HG03521 (cell line): ENCODE results near the gene ZDHHC14.
"Not testable (repeated sequence)": the region's sequence is repeated elsewhere in the genome, so short reads cannot be mapped to it uniquely, and the experiment has no call there.

ENCODE experiments used
- ATAC-seq: cut with Tn5 transposase; IDR thresholded peaks from one replicate; pipeline ENCODE4 v1.9.1; 2021; ENCODE audit warnings: mild to moderate bottlenecking, moderate library complexity; ENCODE audit not compliant: unreplicated experiment

The ZDHHC14 gene

DNA sequence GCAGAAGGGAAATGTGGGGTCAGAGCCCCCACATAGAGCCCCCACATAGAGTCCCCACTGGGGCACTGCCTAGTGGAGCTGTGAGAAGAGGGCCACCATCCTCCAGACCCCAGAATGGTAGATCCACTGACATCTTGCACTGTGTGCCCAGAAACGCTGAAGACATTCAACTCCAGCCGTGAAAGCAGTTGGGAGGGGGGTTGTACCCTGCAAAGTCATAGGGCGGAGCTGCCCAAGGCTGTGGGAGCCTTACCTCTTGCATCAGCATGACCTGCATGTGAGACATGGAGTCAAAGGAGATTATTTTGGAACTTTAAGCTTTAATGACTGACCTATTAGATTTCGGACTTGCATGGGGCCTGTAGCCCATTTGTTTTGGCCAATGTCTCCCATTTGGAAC, 209.7 kb downstream of the ZDHHC14 start:
- ATAC-seq = not testable (repeated sequence)

DNA sequence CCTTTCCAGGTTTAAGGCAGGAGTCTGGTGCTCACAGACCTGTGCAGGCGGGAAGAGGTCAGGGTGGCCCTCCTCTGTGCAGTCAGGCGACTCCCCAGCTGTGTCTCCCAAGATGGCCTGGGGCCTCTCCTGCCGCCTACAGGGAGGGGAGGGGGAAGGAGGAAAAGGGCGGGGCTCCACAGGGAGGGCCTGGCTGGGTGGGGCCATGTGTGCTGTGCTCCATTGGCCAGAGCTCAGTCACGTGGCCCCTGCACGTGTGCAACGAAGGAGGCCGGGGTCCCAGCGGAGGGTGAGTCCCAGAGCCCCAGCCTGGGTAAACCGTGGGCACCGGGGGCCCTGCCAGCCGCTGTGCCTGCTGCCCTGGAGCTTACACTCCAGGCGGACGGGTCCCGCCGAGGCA, 211.6 kb downstream of the ZDHHC14 start:
- no peak for ATAC-seq

DNA sequence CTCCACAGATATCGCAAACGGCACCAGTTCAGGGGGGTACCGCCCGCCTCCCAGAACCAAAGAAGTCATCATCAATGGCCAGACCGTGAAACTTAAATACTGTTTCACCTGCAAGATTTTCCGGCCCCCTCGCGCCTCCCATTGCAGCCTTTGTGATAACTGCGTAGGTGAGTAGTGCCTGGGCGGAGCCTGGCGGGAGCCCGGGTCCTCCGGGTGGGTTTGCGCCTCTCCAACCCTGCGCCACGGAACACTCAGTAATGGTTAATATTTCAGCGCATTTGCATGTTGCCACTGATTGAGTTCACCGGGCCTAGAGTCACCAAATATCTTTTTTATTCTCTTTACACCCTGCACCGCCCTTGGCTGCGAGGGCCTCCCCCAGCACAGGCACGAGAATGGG, 212.0 kb downstream of the ZDHHC14 start:
- no peak for ATAC-seq

DNA sequence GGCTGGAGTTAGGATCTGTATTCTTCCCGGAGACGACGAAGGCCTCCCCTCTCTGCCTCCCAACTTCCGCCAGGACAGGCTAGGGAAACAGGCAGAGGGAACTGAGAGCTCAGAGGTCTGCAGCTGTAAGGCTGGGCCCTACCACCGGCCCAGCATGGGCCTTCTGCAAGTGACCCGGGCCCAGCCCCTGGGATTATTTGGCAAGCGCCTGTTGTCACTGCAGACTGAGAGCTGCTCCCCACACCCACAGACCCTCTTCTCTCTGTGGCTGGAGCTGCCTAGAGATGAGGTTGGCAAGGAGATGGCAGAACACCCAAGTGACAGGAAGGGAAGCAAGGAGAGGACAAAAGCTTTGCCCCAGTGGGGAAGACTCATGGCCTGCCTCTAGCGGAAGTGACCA, 212.6 kb downstream of the ZDHHC14 start:
- ATAC-seq = no peak

DNA sequence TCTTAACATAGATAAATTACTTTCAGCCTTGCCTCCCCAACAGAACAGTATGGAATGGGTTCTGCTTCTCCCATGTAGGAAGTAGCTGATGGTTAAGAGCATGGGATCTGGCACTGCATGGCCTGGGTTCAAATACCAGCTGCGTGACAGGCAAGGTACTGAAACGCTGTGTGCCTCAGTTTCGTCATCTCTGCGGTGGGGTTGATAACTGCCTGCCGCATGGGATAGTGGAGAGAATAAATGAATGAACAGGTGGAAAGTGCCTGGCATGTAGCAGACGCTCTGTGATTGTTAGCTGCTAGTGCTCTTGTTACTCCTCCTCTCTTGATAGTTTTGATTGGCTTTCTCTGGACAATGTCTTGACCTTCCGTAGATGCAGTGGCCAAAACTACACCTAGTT, 213.3 kb downstream of the ZDHHC14 start:
- ATAC-seq = no peak

DNA sequence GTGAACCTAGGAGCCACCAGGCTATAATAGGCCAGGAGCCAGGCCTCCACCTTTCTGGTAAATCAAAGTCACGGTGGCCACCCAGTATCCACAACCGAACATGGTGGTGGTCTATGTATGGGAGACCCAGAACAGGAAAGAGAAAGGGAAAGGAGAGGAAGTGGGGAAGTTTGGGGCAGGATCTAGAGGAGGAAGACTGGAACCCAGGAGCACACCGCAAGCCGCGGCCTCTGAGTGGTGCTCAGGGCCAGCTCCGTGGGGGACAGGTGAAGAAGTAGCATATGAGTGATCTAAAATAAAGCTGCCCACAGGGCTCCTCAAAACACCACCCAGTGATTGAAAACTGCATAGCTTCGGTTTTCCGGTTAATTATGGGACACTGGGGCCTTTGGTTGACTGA, 214.8 kb downstream of the ZDHHC14 start:
- no peak for ATAC-seq

DNA sequence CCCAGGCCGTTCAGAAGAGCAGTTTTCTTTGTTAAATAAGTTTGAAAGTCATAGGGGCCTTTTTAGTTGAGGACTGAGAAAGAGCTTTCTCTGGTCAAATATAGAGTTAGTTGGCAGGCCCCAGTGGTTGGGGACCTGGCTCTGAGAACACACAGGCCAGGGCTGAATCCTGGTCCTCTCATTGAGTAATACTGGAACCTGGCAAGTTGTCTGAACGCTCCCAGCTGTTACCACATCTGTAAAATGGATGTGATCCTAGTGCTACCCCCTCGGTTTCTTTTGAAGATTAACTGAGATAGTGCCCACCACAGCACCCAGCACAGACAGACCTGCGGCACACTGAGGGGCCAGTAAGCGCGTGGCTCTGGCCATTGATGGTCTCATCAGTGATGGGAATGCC, 215.5 kb downstream of the ZDHHC14 start:
- ATAC-seq = no peak

DNA sequence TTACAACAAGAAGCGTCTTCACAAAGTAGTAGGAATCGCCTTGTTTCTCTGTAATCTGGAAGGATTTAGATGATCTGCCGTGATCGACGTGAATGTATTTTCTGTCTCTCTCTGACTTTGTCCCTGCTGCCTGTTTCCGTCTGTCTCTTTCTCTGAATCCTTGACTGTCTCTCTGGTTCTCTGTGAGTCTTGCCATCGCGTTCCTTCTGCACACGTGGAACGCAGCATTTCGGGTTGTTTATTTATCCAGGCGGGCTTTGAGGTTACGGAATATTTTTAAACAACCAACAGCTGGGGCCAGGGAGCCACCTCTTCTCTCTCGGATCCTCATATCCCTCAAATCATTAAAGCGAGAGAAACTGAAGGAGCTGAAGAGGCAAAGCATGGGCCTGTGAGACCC, 215.9 kb downstream of the ZDHHC14 start:
- no peak for ATAC-seq

DNA sequence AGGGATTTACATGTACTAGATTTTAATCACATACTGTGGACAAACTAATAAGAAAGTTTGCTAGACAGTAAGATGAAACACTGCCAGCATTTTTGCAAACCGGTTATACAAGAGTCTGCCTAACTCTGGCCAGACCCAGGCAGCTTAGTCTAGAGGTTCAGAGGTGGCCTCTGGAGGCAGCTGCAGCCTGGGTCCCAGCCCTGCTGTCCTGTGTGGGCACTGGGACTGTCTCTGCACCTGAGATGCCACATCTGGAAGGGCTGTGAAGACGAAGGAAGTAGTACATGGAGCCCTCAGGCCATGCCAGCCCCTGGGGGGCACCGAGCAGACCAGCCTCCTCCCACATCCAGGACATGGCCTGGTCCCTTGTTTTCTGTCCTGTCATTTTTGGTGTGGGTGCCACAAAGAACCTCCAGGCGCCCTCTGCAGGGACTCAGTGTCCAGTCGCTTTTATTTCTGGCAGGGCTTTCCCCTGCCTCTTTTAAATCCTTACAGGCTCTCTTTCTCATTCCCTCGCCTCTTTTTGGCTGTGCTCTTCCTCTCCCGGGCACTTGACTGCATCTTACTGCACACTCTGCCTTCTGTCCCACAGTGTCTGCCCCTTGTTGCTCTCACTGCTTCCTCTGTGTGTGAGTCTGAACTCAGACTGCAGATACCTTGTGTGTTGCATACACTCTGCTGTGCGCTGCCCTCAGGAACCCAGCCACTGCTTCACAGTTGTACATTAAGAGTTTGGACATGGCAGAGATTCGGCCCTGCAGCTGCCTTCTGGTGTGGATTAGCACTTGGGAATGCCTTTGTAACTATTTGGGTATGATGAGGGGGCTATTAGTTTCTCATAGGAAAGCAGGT, 216.7 kb downstream of the ZDHHC14 start:
- ATAC-seq = no peak

DNA sequence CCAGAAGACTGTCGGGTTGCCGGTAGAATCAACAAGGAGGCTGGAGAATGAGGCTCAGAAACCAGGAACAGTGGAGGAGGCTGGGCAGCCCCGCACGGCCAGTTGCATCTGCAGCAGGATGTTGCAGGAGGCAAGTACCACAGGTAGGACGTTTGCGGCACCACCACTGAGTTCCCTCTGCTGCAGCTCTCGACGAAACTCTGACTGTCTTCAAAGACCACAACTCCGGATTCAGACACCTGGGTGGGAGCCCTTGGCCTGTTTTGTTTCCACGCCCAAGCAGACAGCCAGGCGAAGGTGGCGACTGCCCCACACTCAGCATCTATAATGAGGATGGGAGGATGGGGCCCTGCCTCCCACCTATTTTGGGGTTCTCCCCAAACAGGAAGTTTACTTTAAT, 218.2 kb downstream of the ZDHHC14 start:
- ATAC-seq = no peak

DNA sequence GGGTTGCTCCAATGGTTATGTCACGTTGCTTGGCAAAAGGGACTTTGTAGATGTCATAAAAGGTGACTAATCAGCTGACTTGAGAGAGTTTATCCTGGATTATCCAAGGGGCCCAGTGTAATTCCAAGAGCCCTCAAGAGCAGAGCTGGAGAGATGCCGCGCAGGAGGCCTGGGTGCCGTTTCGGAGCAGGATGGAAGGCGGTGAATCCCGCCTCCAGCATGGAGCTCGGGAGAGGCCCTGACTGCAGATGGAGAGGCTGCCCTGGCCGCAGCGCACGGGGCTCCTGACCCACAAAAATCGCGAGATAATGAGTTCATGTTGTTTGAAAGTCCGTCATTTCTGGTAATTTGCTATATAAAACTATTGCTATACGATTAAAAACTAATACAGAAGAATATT, 219.8 kb downstream of the ZDHHC14 start:
- ATAC-seq = no peak

DNA sequence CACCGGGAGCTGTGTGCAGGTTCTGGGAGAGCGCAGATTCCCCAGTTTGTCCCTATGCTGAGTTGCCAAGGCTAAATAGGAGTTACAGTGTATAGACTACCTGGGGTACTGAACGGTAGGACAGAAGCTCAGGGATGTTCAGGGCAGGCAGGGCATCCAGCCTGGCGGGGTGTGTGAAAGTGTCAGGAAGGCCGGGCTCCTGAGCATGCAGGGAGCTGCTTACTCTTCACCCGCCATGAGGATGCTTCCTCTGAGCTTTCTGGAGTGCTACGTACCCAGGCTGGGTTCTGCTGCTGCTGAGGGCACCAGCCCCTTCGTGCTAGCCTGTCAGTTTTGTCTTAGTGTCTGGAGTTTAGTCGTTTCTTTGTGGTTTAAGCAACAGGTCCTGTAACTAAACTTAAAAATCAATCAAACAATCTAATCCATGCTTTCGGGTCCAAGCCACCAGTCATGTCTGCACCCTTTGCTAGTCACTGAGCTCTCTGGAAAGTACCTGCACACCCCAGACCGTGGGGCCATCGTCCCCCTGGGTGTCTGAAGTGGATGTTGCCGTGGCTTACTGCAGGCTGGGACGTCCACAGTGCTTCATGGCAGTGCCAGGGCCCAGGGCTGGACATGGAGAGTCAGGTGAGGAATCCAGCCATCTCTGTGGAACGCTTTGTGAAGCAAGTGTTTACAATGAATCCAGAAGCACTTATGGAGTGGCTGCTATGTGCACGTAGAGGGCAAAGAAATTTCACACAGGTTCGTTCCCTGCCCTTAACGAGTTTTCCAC, 221.7 kb downstream of the ZDHHC14 start:
- no peak for ATAC-seq

DNA sequence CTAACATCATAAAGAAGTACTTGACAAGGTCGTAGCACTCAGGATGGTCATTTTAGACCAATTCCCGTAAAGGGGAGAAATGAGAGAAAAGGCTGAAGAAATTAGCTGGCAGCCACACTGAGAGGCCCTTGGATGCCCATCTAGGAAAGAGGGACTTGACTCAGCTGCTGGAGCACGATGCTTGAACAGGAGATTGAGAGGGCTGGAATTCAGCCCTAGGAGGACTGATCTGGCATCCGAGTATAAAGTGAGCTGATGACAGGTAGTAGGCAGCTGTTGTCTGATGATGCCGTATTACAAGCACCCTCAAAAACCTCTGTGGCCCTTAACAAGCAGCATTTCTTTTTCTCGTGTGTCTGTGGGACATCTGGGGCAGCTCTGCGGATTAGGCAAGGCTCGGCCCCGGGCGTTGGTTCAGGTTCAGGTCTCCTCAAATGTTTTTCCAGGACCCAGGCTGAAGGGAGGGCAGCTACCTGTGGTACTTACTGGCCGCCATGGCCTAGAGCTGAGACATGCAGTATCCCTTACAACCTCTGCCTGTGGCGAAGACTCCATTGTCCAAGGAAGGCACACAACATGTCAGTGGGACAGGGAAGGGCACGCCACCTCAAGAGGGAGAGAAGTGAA, 222.4 kb downstream of the ZDHHC14 start:
- no peak for ATAC-seq

DNA sequence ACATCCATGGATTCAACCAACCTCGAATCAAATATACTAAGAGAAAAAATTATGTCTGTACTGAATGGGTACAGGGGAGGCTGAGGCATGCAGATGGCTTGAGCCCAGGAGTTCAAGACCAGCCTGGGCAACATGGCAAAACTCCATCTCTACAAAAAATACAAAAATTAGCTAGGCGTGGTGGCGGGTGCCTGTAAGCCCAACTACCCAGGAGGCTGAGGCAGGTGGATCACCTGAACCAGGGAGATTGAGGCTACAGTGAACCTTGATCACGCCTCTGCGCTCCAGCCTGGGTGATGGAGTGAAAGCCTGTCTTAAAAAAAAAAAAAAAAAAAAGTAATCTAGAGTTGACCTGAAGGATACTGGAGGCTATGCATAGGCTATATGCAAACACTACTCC, 223.0 kb downstream of the ZDHHC14 start:
- ATAC-seq = no peak

DNA sequence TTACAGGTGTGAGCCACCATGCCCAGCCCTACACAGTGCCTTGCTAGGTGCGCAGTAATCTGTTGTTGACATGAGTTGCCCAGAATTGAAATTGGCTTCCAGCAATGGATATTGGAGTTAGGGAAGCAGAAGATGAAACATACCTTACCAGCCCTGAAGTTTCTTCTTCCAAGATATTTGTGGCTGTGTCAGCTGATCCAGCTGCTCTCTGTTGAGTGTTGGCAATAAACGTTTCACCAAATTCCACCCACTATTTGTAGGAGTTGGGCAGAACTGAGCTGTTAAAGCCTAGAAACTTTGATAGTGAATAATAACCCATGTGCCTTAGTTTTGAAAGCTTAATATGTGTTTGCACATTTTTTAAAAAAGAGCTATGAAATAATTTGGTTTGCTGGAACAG, 223.8 kb downstream of the ZDHHC14 start:
- ATAC-seq = no peak

DNA sequence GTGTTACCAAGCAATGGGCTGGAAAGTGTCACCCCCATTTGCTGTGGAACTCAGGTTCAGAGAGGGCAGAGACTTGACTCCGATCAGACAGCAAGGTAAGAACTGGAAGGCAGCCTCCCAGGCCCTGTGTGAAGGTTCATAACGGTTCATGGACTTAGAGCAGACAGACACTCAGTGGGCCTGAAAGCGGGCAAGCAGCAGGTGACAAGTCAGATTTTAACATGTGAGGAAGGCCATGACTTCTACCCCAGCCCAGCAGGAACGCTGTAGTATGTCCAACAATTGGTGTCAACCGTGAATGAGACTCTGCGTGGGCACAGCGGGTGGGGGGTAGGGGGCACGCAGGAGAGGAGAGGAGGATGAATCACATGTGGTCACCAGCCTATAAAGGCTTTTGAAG, 224.5 kb downstream of the ZDHHC14 start:
- ATAC-seq = no peak

DNA sequence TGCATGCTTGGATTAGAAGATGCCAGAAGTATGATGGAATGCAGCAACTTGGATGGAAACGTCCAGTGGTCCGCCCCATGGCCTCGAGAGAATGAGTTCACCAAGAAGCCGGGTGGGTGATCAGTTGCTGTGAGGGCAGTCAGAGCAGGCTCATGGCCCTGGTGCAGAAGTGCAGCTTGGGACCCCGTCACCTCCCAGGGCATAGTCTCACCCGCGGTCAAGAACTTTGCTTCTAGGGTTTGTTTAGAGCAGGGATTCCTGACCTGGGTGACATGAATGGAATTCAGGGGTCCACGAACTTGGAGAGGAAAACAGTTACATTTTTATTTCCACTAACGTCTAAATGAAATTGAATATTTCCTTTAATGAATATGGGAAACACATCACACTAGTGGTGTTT, 225.5 kb downstream of the ZDHHC14 start:
- no peak for ATAC-seq

DNA sequence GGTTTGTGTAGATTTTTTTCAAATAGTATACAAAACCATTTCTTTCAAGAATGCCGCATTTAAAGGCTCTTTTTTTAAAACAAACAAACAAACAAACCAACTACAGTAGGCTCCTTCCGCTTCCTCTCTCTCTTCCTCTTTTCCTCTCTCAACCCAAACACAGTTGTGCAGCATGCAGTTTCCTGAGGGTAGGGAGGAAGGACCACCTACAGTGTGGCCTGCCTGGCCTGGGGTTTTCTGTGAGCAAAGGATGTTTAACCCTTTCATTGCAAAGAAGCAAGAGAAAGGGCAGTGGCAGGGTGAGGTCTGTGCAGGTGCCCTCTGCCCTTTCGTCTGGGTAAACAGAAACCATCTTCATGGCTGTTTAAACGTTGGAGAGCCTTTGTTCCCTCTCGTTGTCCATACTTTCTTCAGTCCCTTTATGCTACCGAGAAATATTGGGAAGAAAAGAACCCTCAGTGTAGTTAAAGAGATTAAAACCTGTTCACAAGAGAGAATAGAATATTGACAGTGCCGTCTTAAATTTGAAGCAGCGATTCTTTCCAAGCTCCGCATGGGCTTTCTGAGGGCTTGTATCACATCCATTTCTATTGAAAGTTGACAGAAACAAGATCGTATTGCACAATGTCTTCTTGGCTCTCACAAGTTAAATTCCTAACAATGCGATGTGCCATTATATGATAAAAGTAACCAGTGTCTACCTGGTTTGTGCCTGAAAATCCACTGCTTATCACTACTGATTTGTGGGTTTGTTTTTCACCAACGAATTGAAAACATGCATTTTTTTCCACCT, 226.5 kb downstream of the ZDHHC14 start:
- no peak for ATAC-seq

DNA sequence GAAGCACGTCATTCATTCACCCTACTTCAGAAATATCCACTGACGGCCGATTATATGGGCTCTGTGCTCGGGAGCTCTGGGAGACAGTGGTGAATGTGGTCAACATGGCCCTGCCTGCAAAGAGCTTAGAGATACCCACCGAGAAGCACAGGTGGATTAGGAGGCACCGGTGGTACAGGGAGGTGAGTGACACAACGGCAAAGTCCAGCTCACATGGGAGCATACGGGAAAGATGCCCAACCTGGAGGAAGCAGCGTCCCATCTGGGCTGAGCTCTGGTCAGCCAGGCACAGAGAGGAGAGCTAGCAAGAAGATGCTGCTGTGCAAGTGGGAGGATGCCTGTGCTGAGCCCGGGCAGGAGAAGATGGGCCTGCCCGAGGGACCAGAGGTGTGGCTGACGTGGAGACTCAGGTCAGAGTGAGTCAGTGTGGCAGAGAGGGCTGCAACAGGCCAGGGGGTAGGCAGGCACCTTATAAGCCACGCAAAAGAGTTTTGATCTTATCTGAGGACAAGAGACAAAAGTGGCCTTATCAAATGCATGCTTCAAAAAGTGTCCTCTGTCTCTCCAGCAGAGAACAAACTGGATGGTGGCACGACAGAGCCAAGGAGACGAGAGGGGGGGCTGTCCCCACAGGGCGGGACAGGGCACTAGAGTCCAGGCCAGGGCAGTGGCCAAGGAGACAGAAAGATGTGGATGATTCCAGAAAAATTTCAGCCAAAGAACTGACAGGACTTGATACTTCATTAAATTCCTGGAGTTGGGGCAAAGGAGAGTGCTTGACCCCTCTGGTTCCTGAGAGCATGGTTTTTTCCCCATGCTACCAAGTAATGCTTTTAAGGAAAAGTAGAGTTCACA, 227.5 kb downstream of the ZDHHC14 start:
- no peak for ATAC-seq

DNA sequence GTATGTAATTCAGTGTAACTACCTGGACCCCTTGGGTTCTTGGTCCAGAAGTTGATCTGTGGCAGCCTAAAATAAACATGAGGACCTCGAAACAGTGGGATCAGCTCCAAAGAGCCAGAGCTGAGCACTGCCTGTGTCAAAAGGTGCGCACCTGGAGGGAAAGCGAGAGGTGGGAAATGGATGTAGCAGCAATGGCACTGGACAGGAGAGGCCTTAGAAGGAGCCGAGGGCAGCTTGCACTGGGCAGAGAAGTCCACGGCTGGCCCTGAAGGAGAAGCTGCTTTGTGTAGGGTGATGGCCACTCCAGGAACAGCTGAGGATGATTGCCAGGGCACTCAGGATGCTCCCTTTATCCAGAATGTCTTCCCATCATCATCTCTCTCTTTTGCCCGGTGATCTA, 228.1 kb downstream of the ZDHHC14 start:
- no peak for ATAC-seq
